Calu3 (cell line): ENCODE measurements around the gene GTPBP6. TPM values are rescaled to one million over a fixed set of nuclear protein-coding genes. Genes with fewer than 3 reads are reported as not detected.

Source experiments
- Bru-seq: library from RNA; stranded (reverse); fragments of 400-500 nt; gene quantifications from one replicate; lab custom pipeline; 2021; lab: Mats Ljungman, UMichigan
- BruChase-seq, 2 experiments: library from RNA; stranded (reverse); fragments of 400-500 nt; gene quantifications; one replicate each; lab custom pipeline; 2021; lab: Mats Ljungman, UMichigan
- BruUV-seq: library from RNA; stranded (reverse); fragments of 400-500 nt; replicated peaks from 2 replicates; lab custom pipeline; 2021; lab: Mats Ljungman, UMichigan
- CTCF ChIA-PET: fragments of 300-600 bp; sonication (Branson Sonifier 250); formaldehyde crosslinking; loops from one replicate; lab custom pipeline; 2022; ENCODE audit warnings: antibody characterized with exemption; lab: Charles Lee
- DNase-seq: peaks from one replicate; pipeline ENCODE4 v3.0.0; 2022
- H3K27ac Mint-ChIP-seq: one replicate; pipeline ENCODE4 v1.8.0; 2022; ENCODE audit warnings: mixed read lengths; ENCODE audit not compliant: unreplicated experiment
- H3K27me3 Mint-ChIP-seq: one replicate; pipeline ENCODE4 v1.8.0; 2022; ENCODE audit warnings: mixed read lengths; ENCODE audit not compliant: unreplicated experiment
- H3K36me3 Mint-ChIP-seq: one replicate; pipeline ENCODE4 v1.8.0; 2022; ENCODE audit warnings: mild to moderate bottlenecking, moderate library complexity, mixed read lengths; ENCODE audit not compliant: insufficient read depth, unreplicated experiment
- H3K4me1 Mint-ChIP-seq: one replicate; pipeline ENCODE4 v1.8.0; 2022; ENCODE audit warnings: mild to moderate bottlenecking, low read depth, mixed read lengths; ENCODE audit not compliant: unreplicated experiment
- H3K4me3 Mint-ChIP-seq: one replicate; pipeline ENCODE4 v1.8.0; 2022; ENCODE audit warnings: mild to moderate bottlenecking, low read depth, moderate library complexity, mixed read lengths; ENCODE audit not compliant: unreplicated experiment
- H3K9me3 Mint-ChIP-seq: one replicate; pipeline ENCODE4 v1.8.0; 2022; ENCODE audit warnings: low read depth, mixed read lengths; ENCODE audit not compliant: unreplicated experiment
- CTCF ChIP-seq: fragments of 200-600 bp; IDR thresholded peaks from one replicate; pipeline ENCODE4 v1.8.0; 2022; ENCODE audit warnings: antibody characterized with exemption; ENCODE audit not compliant: unreplicated experiment
- intact Hi-C: fragments of 100-400 bp; cut with micrococcal nuclease; formaldehyde crosslinking; loops from one replicate; pipeline ENCODE4 v1.10.0; 2022; ENCODE audit not compliant: unreplicated experiment
- long read RNA-seq: library from polyadenylated mRNA; stranded (forward); transcript quantifications from one replicate; pipeline ENCODE4 v2.0.0, GENCODE V29; 2022
- total RNA-seq: library from RNA; stranded (reverse); gene quantifications from 2 replicates; pipeline ENCODE4 v1.2.3, GENCODE V29; 2022

Gene GTPBP6
- total RNA-seq (30.2 and 32.9 TPM in 2 replicates), Bru-seq, nascent RNA (percentile 52 among the genes with signal in this experiment), BruChase-seq, experiment 1, labeled RNA remaining after a 6-hour chase (percentile 77 among the genes with signal in this experiment), BruChase-seq, experiment 2, labeled RNA remaining after a 2-hour chase (percentile 69 among the genes with signal in this experiment)
- long read RNA-seq, transcript GTPBP6-201 (10 exons, 1,907 nt) = major isoform, 30 of 41 reads
- long read RNA-seq, partial matches to known transcripts = 4 of 41 reads
- long read RNA-seq, other reads (novel, unspliced or antisense) = 6 of 41 reads

GRCh38 chrX:318739-319578 lies at the start of gene GTPBP6:
TSS of gene GTPBP6 (minus strand) at chrX:318796. CDS start at chrX:318787, 9 bp downstream.
- CTCF ChIA-PET = no interaction called here
- TF ChIP-seq CTCF = no peak
- BruUV-seq = no TSS peak
- H3K27me3 Mint-ChIP-seq = no peaks in the 10 kb centered on the region
- intact Hi-C loops = no loop called here
- H3K4me1 Mint-ChIP-seq = peaks cover 8% of the 10 kb centered on the region
- H3K4me3 Mint-ChIP-seq = peak within 1 kb of the TSS; percentile 80
- peak within 1 kb of the TSS; percentile 99 for H3K27ac Mint-ChIP-seq
- DNase-seq = peak; percentile 96
- H3K36me3 Mint-ChIP-seq = peaks cover 42% of the 10 kb centered on the region
- H3K9me3 Mint-ChIP-seq = peaks cover 3% of the 10 kb centered on the region

GRCh38 chrX:367866-368265 lies 49.3 kb upstream of the GTPBP6 start:
- Mint-ChIP-seq H3K4me3 (no peak overlapping the region), H3K27me3 (peaks cover 15% of the 10 kb centered on the region), H3K9me3 (peaks cover 5% of the 10 kb centered on the region), H3K27ac (no peak overlapping the region), H3K4me1 (no peaks in the 10 kb centered on the region), H3K36me3 (peaks cover 11% of the 10 kb centered on the region)
- DNase-seq = no peak
- TF ChIP-seq CTCF = no peak
- CTCF ChIA-PET = no interaction called here
- BruUV-seq = no TSS peak
- intact Hi-C loops = no loop called here

GRCh38 chrX:367349-367748 lies 48.8 kb upstream of the GTPBP6 start:
- no peak for TF ChIP-seq CTCF
- Mint-ChIP-seq H3K4me3 (no peak overlapping the region), H3K27ac (no peak overlapping the region), H3K27me3 (peaks cover 12% of the 10 kb centered on the region), H3K4me1 (no peaks in the 10 kb centered on the region), H3K36me3 (peaks cover 12% of the 10 kb centered on the region), H3K9me3 (peaks cover 6% of the 10 kb centered on the region)
- no TSS peak for BruUV-seq
- intact Hi-C loops = no loop called here
- CTCF ChIA-PET = no interaction called here
- DNase-seq = no peak

- H3K27me3 Mint-ChIP-seq = no peaks in the 10 kb centered on the region
- no TSS peak for BruUV-seq
- CTCF ChIA-PET = no interaction called here
- peak overlapping the region; percentile 61 for H3K27ac Mint-ChIP-seq
- intact Hi-C loops = no loop called here
- peaks cover 12% of the 10 kb centered on the region for H3K9me3 Mint-ChIP-seq
- no peak overlapping the region for H3K4me3 Mint-ChIP-seq
- no peak for TF ChIP-seq CTCF
- no peak for DNase-seq
- H3K4me1 Mint-ChIP-seq = no peaks in the 10 kb centered on the region
- H3K36me3 Mint-ChIP-seq = peaks cover 18% of the 10 kb centered on the region
These were observed 45.2 kb upstream of the GTPBP6 start for GRCh38 chrX:363621-364375.
